GM21619 (cell line): ENCODE data around the gene FOXC1.

Source experiments
- ATAC-seq: cut with Tn5 transposase; IDR thresholded peaks from one replicate; pipeline ENCODE4 v1.9.1; 2021; ENCODE audit not compliant: unreplicated experiment

The FOXC1 gene

DNA sequence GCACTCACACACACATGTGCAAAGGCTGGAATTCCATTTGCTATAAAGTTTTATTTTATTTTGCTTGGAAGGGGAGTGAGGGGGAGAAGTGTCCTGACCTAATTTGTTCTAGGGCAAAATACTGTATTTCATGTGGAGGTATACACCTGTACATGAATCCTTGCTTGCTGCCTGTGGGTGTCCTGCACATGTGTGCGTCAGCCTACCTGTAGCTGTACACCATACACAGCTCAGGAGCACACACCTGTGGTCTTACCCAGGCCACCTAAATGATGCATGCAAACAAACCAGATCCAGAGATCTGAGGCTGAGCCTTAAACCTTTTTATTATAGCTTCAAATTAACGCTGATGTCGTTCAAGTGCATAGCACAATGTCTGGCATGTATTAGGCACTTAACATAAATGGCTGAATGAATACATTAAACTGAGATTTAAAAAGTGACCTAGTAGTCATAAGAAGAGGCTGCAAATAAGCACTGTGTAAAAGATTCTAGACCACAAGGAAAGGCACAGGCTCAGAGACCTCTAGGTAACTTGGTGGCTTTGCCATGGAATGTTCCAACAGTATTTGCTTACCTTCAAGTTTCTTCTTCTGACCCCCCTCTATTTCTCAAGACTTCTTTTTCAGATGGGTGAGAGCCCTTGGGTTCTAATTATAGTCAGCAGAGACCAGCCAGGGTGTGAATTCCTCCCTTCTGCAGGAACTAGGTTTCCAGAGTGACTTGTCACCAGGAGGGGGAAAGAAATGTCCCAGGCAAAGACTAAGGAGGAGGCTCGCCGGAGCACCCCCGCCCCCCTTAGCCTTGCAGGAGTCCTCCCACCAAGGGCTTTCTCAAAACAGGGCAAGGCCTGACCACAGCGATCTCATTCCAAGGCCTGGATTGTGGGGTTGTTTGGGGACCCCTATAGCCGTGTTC lies 13.4 kb downstream of the FOXC1 start:
- ATAC-seq: no peak

- ATAC-seq: no peak
Observed at GRCh38 chr6:1623769-1624057, 14.0 kb downstream of the FOXC1 start.

DNA sequence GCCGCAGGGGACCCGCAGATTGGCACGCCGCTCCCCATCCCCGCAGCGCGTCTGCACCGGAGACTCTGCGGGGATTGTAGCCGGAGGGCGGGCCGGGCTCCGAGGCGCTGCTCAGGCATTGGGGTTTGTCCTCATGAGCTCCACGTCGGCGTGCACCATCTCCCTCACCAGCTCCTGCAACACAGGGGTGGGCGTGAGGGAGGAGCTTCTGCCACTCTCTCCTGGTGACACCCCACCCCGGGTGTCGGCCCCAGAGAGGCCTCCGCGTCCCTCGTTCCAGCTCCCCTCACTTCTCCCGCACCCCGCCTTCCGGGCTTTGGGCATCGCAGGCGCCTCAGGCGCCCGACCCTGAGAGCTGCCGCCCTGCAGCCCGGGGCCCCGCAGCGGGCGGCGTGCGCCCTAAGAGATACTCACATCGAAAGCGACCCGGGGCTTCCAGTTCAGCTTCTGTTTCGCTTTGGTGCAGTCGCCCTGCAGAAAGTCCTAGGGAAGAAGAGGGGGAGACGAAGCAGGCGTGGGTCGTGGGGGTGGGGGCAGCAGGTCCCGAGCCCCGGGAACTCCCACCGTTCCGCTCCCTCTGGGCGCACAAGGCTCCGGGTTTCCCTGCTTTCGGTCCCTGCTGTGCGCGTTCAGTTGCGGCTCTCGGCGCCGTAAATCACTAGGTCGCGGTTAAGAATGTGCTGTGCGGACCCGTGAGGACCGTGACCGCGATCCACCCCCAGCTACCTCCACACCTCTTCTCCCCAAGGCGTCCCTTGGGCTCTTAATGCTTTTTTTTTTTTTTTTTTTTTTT lies 14.5 kb downstream of the FOXC1 start:
- ATAC-seq: peak; percentile 51

GRCh38 chr6:1624851-1625781 lies 15.4 kb downstream of the FOXC1 start:
- peak; percentile 28 for ATAC-seq

- ATAC-seq: no peak
Observed at GRCh38 chr6:1625794-1626435, 16.2 kb downstream of the FOXC1 start.

DNA sequence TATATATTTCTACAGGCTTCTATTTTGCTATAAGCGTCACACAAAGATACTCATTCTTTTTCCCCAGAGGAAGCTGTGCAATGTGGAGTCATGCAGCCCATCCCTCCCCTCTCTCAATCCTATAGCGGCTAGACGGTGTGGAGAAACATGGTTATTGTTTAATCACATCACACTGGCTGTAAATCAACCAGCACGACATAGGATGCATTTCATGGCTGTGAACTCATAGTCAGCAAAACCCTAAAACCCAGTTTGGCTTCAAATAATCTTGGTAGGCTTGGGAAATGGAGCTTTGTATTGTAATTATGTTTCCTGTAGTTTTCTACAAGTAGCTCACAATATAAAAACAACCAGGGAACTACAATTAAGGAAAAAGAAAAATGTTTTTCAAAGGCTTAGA lies 16.8 kb downstream of the FOXC1 start:
- ATAC-seq: no peak

GRCh38 chr6:1627827-1628560 lies 18.3 kb downstream of the FOXC1 start:
- no peak for ATAC-seq

DNA sequence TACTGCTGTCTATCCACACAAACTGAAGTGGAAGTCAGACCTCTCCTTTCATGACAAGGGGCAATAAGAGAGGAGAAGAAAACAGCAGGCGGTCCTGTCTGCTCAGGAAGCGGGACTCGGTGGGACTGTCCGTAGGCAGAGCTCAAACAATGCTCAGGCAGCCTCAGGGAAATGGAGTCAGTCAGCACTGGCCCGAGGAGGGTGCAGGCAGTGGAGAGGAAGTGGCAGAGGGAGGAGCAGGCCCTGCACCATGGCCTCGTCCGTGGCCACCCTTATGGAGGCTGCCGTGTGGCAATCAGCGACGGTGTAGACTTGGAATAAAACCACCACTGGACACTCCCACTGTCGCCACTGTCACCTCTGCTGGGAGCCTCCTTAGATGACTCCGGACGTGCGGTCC lies 19.6 kb downstream of the FOXC1 start:
- ATAC-seq: no peak

DNA sequence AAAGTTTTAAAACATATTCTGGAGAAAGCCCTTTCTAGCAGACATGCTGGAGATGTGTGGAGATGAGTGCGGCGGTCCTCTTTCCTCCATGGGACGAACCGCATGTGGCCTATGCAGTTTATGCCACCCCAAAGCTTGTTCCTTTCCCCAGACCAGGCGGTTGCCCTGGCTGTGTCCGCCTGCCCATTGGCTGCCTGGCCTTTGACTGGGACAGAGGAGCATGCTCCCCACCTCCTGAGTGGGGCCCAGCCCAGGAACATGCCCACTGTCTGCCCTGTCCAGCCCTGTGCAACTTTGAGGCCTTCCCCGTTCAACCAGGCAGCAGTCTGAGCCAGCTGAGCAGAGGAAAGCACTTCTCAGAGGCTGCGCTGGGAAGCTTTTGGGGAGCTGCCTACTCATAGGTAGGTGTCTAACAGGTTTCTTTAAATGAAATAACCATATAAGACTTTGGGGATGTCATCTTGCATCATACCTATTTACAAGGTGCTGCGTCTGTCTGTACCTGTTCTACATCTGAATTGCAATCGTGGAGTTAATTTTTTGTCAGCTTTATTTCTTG lies 20.6 kb downstream of the FOXC1 start:
- no peak for ATAC-seq

DNA sequence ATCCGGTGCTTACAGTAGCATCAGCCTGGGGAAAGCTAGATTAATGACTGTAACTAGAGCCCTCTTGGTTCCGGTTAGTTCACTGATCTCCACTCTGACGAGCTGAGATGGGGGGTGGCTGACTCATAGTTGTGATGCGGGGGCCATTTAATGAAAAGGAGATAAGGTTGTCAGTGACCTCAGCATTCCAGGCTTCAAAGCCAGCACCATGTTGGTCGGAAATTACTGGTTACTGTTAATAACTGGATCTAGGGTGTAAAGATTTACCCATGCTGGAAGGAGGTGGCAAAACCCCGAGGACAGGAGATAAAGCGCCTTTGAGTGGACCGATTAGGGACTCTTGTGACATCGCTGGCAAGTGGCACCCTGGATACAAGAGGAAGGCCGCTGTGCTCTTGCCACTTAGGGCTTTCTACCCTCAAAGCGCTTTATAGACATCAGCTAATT lies 21.1 kb downstream of the FOXC1 start:
- ATAC-seq: no peak

- ATAC-seq: no peak
Observed at GRCh38 chr6:1631251-1631650, 21.5 kb downstream of the FOXC1 start.

DNA sequence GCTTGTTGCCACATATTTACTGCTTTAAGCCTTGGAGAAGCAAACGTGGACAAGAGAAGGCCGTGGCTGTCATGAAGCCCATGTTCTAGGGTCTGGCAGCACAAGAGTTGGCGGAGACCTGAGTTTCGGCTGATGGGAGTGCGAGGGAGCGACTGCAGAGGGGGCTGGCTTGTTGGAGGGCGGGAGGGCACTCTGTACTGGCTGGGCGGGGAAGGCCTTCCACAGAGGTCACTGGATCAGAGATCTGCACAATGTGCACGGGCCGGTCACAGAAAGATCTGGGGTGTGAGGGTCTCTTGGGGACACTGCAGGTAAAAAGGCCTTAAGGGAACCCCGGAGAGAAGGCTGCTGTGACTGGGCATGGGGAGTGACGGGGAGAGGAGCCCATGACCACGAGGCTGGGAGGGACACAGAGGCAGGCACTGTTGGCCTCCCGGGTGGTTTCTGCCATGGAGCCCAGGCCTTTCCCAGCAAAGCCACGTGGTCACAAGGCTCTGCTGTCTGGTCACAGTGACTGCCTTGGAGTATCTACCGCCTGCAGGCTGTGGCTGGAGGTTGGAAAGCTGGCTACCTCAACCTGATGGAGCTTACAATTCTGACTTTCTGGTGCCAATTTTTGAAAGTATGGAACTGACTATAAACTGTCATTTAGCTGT lies 23.8 kb downstream of the FOXC1 start:
- ATAC-seq: no peak

- ATAC-seq: no peak
Observed at GRCh38 chr6:1634081-1634480, 24.4 kb downstream of the FOXC1 start.

DNA sequence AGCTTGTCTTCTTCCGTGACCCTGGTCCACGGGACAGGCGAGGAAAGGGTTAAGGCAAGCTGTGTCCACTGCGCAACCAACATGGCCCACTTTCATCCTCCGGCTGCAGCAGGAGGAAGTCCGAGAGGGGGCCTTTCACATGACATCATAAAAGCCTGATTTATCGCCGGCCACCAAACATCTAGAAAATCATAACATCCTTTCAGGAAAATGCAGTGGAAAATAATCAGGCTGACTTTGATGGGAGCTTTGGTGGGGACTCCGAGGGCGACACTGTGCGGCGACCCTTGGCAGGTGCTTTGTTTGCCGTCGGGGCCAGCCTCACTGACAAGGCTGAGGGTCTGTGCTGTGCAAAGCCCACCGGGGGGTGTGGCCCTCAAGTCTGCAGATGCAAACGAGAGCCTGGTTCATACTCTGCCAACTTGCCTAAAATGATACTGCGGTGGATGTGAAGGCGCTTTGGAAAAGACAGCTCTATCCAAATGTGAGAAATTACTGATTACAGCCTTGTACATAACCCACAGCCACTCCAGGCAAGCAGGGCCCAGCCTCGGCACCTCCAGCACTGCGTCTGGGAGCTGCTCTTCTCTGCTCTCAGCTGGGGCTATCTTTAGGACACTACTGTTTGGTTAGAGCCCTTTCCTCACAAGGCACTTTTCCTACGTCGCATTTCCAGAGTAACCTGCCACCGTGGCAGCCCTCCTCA lies 25.7 kb downstream of the FOXC1 start:
- ATAC-seq: no peak

- ATAC-seq: no peak
Observed at GRCh38 chr6:1636272-1636825, 26.6 kb downstream of the FOXC1 start.

DNA sequence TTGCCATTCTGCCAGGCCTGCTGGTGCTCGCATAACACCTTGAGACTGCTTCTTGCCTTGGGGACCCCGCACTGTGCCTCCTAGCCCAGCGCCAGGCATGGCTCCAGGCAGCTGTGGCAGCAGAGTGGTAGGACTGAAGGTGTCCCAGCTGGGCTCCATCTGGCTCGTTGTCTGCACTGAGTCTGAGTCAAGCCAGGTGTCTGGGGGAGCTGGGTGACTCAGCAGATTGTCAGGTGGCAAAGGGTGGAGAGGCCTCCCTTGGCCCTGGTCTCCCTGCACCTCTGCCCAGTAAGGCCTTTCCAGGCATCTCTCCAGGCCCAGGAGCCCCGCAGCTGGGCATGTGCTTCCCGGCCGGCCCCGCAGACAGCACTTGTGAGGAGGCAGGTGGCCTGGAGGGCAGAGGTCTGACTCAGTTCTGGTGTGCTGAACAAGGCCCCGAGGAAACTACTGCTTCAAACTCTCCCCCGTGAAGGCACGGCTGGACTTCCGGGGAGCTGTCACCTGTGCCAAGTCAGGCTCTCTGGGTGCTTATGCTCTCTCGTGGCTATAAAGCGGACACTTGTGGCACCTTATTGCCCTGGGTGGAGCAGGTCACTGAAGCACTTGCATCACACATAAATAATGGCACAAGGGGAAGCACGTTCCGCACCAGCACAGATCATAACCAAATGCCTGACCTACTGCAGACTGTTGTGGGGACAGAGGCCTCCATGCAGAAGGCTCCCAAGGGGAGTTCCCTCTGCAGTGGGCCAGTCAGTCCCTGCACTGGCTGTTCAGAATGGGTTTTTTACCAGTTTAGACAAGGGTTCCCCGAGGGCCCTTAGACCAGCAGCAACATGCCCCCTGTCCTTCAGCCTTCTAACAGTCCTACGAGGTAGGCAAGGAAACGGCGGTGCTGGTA lies 27.5 kb downstream of the FOXC1 start:
- ATAC-seq: no peak

- ATAC-seq: no peak
Observed at GRCh38 chr6:1639430-1639829, 29.7 kb downstream of the FOXC1 start.
